ENCODE results near the gene ZCCHC3.
"Not testable (repeated sequence)": the region's sequence is repeated elsewhere in the genome, so short reads cannot be mapped to it uniquely, and the experiment has no call there.

ZCCHC3 gene

GRCh38 chr20:297098-297924, at the start of gene ZCCHC3:
ZCCHC3 (plus strand) TSS chr20:297570; CDS start chr20:297587, 17 bp downstream.
- DNase-seq (ENCODE audit: low read depth) = peak; percentile 89

DNA sequence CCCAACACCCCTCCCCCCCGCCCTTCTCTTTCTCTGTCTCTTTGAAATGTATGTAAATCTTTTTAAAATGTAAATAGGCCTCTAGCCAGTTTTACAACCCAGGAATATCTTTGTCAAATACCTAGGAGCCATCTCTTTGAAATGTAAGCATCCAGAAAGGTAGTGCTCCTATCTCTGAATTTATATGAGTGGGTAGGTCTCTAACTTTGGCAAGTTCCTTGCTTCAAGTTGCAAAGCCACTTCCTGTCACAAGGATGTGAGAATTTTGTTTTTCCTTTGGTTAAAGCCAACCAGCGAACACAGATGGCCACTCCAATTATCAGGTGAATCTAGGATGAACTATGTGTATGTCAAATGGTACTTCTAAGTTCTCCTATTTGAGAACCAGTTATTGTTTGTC, 46.0 kb upstream of the ZCCHC3 start:
- no peak for DNase-seq (ENCODE audit: low read depth)

DNA sequence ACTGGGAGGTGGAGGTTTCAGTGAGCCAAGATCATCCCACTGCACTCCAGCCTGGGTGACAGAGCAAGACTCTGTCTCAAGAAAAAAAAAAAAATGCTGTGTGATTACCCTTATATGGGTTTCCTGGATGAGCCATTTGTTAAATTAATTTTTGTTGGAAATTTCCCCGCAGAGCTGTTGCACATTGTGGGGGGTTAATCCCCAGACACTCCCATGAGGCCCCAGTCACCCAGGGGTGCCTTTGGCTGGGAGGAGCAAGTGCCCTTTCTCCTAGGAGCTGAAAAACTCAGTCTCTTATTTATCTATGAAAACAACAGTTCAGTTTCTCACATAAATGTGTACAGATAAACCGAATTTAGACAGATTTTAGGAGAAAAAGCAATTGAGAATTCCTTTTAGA, 44.6 kb upstream of the ZCCHC3 start:
- no peak for DNase-seq (ENCODE audit: low read depth)

DNA sequence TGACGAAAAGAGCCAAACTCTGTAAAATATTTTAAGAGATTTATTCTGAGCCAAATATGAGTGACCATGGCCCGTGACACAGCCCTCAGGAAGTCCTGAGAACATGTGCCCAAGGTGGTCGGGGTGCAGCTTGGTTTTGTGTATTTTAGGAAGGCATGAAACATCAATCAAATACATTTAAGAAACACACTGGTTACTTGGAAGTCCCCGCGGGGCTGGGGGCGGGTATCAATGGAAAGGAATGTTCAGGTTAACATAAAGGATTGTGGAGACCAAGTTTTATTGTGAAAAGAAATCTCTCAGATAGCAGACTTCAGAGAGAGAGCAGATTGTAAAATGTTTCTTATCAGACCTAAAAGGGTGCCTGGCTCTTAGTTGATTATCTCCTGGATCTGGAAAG, 43.9 kb upstream of the ZCCHC3 start:
- not testable (repeated sequence) for DNase-seq (ENCODE audit: low read depth)

- DNase-seq (ENCODE audit: low read depth) = no peak
Measured at GRCh38 chr20:257419-257818, 40.0 kb upstream of the ZCCHC3 start, which contains the start of gene DEFB132. DEFB132 (plus strand) TSS chr20:257724; CDS start chr20:257779, 55 bp downstream.

GRCh38 chr20:258269-258858, 39.0 kb upstream of the ZCCHC3 start:
- no peak for DNase-seq (ENCODE audit: low read depth)

GRCh38 chr20:258963-259362, 38.4 kb upstream of the ZCCHC3 start:
- no peak for DNase-seq (ENCODE audit: low read depth)

- no peak for DNase-seq (ENCODE audit: low read depth)
Measured at GRCh38 chr20:259981-260380, 37.4 kb upstream of the ZCCHC3 start.

DNA sequence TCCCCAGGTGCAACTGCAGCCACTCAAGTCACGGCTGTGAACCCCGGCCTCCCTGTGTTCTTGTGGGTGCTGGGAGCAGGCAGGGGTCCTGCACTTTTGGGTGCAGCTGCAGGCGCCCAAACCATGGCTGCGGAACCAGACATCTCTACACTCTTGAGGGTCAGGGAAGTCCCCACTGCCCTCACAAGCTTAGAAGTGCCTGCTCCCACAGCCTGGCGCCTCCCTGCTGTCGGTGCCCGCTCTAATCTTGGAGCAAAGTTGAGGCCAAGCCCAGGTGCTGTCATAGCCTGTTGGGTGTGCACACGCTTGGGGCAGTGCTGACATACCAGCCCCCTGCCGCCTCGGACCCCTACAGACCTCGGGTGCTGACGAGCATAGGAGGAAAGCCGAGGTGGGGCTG, 33.7 kb upstream of the ZCCHC3 start:
- no peak for DNase-seq (ENCODE audit: low read depth)

DNA sequence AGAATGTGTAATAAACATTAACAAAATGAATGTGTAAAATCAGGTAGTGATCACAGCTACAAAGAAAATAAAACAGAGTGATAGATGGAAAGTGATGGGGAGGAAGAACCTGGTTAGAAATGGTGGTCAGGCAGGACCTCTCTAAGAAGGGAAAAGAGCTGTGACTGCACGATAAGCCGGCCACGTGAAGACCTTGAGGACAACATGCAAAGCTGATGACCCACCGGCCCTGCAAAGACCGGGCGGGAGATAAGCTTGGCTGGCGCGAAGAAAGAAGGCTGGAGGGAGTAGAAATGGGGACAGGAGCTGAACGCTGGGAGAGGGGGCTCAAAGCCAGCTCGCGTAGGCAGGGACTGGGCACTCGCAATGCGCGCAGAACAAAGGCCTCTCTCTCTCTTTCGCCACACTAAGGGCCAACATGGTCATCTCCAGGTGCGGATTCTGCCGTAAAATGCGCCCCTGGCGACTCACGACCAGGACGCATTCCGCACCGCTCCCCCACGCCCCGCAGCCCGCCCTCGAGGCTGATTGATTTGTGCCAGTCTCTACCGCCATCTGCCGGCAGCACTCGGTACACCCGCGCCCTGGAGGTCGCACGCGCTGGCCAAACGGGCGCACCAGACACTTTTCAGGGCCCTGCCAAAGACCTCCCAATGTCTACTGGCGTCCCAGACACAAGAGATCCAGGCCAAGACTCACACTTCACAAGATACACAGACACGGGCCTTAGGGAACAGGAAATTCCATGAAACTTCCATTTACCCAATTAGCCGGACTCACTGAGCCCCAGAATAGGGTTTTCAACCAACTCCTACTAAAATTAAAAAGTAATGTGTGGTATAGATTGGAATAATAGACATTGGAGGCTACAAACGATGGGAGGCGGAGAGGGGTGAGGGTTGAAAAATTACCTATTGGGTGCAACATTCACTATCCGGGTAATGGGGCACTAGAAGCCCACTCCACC, 30.5 kb upstream of the ZCCHC3 start:
- peak; percentile 77 for DNase-seq (ENCODE audit: low read depth)

DNA sequence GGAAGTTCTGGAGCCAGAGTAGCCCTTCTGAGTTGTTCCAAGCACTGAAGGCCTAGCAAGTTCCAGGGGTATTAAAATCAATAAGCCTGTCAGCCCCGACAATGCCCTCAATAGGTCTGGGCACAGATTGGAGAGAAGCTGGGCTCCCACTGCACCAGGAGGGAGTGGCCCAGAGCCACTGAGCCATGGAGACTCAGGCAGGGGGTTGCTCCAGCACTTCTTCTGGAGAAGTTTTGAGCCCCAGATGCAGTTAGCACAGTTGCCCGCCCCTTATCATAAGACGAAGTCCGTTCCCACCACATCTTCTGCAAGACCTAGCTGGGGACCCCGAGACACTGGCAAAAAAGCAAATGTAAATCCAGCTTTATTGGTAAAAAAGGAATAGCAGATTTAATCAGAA, 26.9 kb upstream of the ZCCHC3 start:
- no peak for DNase-seq (ENCODE audit: low read depth)

GRCh38 chr20:271069-271468, 26.3 kb upstream of the ZCCHC3 start:
- no peak for DNase-seq (ENCODE audit: low read depth)

DNA sequence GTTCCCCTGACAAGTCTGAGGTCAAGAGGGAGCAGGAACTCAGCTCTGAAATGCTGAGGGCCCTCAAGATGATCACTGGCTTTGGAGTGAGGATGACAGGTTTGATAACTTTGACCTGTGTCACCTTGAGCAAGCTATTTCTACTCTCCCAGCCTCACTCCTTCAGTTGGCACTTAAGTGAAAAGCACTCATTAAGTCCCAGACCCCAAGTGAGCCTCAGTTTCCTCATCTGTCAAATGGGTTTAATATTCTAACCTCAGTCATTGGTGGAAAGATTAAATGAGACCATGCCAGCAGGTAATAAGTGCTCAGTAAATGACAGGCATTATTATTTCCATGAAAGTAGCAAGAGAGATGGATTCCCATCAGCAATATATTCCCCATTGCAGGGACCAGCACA, 25.8 kb upstream of the ZCCHC3 start:
- DNase-seq (ENCODE audit: low read depth) = no peak

- DNase-seq (ENCODE audit: low read depth) = no peak
Measured at GRCh38 chr20:272718-273117, 24.7 kb upstream of the ZCCHC3 start.

GRCh38 chr20:273884-274283, 23.5 kb upstream of the ZCCHC3 start:
- no peak for DNase-seq (ENCODE audit: low read depth)

DNA sequence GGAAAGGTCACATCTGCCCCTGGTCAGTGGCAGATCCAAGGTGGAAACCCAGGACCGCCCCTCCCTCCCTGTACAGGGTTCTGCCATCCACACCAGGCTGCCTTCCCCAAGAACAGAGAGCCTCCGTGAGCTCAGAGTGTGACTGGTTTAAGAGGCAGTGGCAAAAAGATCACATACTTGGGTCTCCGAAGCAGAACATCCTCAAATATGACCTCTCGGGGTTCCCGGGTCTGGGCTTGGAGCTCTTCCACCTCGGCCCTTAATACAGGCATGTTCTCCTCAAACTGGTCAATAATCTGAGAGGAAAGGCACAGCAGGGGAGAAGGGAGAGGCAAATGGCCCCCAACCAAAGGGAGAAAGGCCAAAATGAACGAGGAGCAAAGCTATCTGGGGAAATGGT, 21.6 kb upstream of the ZCCHC3 start:
- no peak for DNase-seq (ENCODE audit: low read depth)

GRCh38 chr20:276620-277495, 20.5 kb upstream of the ZCCHC3 start:
- DNase-seq (ENCODE audit: low read depth) = no peak

GRCh38 chr20:277496-277781, 19.9 kb upstream of the ZCCHC3 start:
- DNase-seq (ENCODE audit: low read depth) = no peak

DNA sequence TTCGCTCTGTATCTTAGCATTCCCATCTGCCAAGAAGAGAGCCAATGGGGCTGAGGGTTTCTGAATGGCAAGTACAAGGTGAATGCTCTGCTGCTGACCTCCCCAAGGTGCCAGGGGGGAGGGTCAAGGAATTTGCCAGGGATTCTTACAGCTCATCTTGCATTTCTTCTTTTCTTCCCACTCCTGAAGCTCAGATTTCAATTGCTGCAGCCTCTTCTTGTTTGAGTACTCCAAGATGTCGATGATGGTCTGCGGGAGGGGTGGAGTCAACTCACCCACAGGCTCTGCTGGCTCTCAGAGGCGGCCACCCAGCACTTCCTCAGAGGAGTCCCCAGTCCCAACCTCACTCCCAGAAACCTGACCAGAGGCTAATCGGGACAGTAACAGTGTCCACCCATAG, 19.2 kb upstream of the ZCCHC3 start:
- no peak for DNase-seq (ENCODE audit: low read depth)

DNA sequence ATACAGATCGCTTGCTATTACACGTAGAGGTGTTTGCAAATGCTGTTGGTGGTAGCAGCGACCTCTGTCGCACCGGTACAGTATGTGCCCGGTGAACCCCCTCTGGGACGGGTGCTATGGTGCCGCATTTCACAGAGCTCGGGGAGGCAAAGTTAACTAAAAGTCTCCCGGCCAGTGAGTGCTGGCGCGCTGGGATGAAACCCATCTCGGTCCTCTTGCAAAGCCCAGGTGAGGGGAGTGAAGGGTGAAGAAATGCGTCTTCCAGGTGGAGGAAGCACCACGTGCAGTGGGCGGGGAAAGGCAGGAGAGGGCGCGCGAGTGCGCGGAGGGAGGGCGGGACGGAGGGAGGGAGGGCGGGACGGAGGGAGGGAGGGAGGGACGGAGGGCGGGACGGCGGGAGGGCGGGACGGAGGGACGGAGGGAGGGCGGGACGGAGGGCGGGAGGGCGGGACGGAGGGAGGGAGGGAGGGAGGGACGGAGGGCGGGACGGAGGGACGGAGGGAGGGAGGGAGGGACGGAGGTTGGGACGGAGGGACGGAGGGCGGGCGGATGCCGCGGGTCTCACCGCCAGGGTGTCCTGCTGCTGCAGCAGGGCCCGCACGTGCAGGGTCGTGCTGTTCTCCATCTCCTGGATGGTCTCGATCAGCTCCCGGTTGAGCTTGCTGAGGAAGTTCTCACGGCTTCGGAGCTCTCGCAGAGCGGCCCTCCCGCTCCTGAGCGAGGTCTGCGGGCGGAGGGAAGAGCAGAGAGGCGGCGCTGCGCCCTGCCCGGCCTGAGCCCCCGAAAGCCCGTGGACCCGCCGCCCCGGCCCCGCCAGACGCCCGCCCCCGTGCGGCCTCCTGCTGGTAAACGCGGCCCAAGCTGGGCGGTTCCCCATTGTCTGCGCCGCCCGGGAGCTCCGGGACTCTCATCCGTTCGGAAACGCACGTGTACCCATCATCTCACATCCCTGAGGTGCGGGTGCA, 18.5 kb upstream of the ZCCHC3 start:
- peak; percentile 20 for DNase-seq (ENCODE audit: low read depth)

DNA sequence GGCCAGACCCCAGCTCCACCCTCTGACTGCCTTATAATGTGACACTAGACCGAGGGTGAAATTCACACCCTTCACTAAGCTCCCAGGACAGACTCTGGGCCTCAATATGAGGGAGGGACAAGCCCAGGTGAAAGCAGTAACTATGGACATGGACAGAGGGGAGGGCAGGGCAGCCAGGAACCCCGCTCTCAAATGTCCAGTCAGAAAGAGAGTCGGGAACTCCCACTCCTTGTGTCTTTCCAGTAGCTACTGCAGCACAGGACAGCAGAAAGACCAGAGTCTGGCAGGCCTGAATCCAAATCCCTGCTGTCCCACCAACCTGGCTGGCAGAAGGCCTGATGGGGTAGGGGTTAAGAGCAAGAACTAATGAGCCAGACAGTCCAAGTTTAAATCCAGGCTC, 13.2 kb upstream of the ZCCHC3 start:
- DNase-seq (ENCODE audit: low read depth) = no peak

Data from fibroblast of the conjunctiva (primary cell).